COLO829 (cell line): Measurements from ENCODE around the gene ALOX15.
"Not testable (repeated sequence)": the region's sequence is repeated elsewhere in the genome, so short reads cannot be mapped to it uniquely, and the experiment has no call there.

Experiments
- DNase-seq: peaks from one replicate; pipeline ENCODE4 v3.0.0; 2012; ENCODE audit warnings: low spot score

ALOX15 gene

GRCh38 chr17:4592240-4593005, 49.1 kb downstream of the ALOX15 start:
- DNase-seq, result no peak

- peak; percentile 40 for DNase-seq
These were observed 49.9 kb downstream of the ALOX15 start for GRCh38 chr17:4591529-4591928.

- no peak for DNase-seq
These were observed 50.5 kb downstream of the ALOX15 start for GRCh38 chr17:4590981-4591453.

- not testable (repeated sequence) for DNase-seq
These were observed 51.4 kb downstream of the ALOX15 start for GRCh38 chr17:4590042-4590441.

- DNase-seq, result no peak
These were observed 52.4 kb downstream of the ALOX15 start for GRCh38 chr17:4588898-4589625.

GRCh38 chr17:4588391-4588790, 53.1 kb downstream of the ALOX15 start:
- DNase-seq, result no peak

GRCh38 chr17:4587803-4588202, 53.7 kb downstream of the ALOX15 start:
- DNase-seq, result no peak

GRCh38 chr17:4587195-4587594, 54.3 kb downstream of the ALOX15 start:
- no peak for DNase-seq

GRCh38 chr17:4586043-4586442, 55.4 kb downstream of the ALOX15 start:
- no peak for DNase-seq

GRCh38 chr17:4585638-4585994, 55.9 kb downstream of the ALOX15 start:
- DNase-seq, result no peak

- DNase-seq, result no peak
These were observed 56.4 kb downstream of the ALOX15 start for GRCh38 chr17:4584917-4585637.

- DNase-seq, result no peak
These were observed 57.2 kb downstream of the ALOX15 start, which contains the start of gene SMTNL2 for GRCh38 chr17:4584101-4584916. SMTNL2 (plus strand) TSS chr17:4584529; CDS start chr17:4584606, 77 bp downstream.

GRCh38 chr17:4583782-4584100, 57.7 kb downstream of the ALOX15 start:
- DNase-seq, result no peak

GRCh38 chr17:4583206-4583605, 58.3 kb downstream of the ALOX15 start:
- no peak for DNase-seq

- DNase-seq, result no peak
These were observed 58.8 kb downstream of the ALOX15 start for GRCh38 chr17:4582691-4583090.

GRCh38 chr17:4582101-4582501, 59.4 kb downstream of the ALOX15 start:
- no peak for DNase-seq
